ENCODE data around the gene NXN.

GRCh38 chr17:826778-827177 is 152.8 kb downstream of the NXN start:
- no peak for TF ChIP-seq POLR2A (IDR thresholded peaks at IDR 0.05)
- TF ChIP-seq, protein P1, sequence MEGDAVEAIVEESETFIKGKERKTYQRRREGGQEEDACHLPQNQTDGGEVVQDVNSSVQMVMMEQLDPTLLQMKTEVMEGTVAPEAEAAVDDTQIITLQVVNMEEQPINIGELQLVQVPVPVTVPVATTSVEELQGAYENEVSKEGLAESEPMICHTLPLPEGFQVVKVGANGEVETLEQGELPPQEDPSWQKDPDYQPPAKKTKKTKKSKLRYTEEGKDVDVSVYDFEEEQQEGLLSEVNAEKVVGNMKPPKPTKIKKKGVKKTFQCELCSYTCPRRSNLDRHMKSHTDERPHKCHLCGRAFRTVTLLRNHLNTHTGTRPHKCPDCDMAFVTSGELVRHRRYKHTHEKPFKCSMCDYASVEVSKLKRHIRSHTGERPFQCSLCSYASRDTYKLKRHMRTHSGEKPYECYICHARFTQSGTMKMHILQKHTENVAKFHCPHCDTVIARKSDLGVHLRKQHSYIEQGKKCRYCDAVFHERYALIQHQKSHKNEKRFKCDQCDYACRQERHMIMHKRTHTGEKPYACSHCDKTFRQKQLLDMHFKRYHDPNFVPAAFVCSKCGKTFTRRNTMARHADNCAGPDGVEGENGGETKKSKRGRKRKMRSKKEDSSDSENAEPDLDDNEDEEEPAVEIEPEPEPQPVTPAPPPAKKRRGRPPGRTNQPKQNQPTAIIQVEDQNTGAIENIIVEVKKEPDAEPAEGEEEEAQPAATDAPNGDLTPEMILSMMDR (IDR thresholded peaks at IDR 0.05): no peak
